Effector CD4-positive, alpha-beta T cell (primary cell): ENCODE results near the gene SULF2. TPM values are rescaled to one million over a fixed set of nuclear protein-coding genes. Genes with fewer than 3 reads are reported as not detected.
"Not testable (repeated sequence)": the region's sequence is repeated elsewhere in the genome, so short reads cannot be mapped to it uniquely, and the experiment has no call there.

Experiments used
- DNase-seq: peaks from one replicate; pipeline ENCODE4 v3.0.0-alpha.2; 2020
- total RNA-seq: gene quantifications from one replicate; lab custom pipeline; 2026; lab: John Stamatoyannopoulos, UW

SULF2 gene
- not detected for total RNA-seq

DNA sequence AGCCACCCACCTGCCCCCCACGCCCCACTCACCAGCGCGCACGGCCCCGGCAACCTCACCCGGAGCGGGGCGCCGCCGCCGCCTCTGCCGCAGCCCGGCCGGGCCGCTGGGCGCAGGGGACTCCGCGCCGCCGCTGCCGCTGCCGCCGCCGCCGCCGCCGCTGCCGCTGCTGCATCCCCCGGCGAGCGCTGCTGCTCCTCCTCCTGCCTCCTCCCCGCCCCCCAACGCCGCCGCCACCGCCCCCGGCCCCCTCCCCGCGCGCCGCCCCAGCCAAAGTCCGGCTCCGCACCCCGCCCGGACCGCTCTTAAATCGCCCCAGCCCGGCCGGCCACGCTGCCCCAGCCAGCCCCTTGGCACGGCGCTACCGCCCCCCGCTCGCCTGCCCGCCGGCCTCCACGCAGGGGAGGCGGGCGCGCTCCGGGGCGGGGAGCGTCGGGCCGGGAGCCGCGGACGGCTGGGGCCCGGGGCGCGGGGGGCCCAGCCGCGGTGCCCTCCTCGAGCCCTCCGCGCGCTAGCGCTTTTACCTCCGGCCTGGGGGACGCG, at the start of gene SULF2:
Gene SULF2 (minus strand): TSS at position 171 of the 543 bp plus-strand sequence. CDS start 28,118 bp downstream, outside the sequence.
- no peak for DNase-seq

DNA sequence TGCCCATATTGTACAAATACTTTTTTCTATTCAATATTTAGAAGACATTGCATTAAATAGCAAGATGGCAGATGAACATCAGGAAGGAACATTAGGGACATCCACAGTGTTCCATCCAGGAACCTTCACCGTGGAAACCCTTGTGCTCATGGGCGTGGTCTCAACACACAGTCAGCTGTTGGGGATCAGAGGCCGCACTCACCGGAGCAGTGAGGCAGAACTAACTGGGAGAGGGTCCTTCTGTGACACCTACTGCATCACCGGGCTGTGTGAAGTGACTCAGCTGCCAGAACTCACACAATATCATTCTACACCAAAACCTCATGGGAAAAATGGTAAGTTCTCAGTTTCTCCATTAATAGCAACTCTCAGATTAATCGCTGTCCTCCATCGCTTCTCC, 46.4 kb upstream of the SULF2 start:
- not testable (repeated sequence) for DNase-seq

DNA sequence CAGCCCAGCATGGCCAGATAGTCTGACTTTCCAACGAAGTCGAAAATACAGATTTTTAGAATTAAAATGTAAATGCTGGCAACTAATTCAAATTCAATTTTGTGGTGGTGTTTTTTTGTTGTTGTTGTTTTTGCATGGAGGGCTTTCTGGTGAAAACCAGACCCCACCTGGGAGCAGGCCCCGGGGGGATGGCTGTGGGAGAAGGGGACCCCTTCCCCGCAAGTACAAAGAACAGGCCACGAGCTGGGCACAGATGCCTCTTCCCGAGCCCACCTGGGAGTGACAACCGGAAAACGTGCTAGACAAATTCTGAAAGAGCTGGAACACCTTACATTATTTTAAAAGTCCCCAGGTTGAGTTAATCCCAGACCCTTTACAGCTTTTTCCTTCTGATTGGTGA, 41.4 kb upstream of the SULF2 start:
- DNase-seq: not testable (repeated sequence)

DNA sequence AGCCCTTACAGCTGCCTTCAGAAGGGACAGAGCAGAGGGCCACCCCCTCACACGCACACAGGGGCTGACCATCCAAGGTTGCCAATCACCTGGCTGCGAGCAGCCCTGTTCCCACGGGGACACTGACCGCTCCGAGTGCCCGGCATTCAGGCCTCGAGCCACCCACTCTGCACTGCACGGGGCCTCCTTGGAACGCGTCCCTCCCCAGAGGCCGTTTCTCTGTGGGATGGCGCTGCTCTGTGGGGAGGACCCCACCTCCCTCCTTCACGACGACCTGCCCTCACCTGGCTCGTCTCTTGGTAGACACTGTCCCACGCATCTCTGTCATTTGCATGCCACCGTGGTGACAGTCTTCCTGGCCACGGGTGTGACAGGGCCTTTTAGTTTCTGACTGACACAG, 40.7 kb upstream of the SULF2 start:
- not testable (repeated sequence) for DNase-seq

DNA sequence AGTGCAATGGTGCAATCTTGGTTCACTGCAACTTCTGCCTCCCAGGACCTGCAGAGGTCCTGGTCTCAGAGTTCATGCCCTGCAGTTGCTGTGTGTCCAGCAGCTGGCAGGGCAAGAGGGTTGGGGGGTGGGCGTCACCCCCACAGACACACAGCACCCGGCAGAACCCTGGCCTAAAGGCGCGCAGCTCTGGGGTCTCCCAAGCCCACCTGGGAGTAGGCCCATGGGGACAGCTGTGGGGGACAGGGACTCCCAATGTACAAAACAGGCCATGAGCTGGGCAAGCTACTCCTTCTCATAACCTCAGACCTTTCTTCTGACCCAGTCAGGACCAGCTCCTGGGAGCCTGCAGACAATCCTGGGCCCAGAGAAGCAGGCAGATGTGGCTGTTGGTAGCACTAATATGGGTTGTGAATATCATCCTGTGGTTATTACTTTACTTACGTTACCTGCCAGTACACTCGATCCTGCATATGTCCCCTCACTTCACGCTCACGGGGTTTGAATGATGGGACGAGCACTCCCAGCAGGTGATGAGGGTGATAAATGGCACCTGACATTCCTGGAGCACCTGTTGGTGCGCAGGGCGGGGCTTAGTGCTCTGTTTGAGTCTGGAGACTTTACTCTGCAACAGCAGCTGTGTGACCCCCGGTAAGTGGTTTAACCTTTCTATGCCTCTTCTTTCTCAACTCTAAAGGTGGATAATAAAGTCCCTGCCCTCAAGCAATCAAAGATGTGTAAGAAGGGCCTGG, 39.9 kb upstream of the SULF2 start:
- DNase-seq: no peak

DNA sequence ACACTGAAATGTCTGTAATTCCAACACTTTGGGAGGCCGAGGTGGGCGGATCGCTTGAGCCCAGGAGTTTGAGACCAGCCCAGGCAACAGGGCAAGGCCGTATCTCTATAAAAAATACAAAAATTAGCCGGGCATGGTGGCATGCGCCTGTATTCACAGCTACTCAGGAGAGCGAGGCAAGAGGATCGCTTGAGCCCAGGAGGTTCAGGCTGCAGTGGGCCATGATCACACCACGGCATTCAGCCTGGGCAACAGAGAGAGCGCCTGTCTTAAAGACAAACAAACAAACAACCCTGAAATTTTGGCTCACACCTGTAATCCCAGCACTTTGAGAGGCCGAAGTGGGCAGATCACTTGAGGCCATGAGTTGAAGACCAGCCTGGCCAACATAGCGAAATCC, 38.7 kb upstream of the SULF2 start:
- DNase-seq: not testable (repeated sequence)

DNA sequence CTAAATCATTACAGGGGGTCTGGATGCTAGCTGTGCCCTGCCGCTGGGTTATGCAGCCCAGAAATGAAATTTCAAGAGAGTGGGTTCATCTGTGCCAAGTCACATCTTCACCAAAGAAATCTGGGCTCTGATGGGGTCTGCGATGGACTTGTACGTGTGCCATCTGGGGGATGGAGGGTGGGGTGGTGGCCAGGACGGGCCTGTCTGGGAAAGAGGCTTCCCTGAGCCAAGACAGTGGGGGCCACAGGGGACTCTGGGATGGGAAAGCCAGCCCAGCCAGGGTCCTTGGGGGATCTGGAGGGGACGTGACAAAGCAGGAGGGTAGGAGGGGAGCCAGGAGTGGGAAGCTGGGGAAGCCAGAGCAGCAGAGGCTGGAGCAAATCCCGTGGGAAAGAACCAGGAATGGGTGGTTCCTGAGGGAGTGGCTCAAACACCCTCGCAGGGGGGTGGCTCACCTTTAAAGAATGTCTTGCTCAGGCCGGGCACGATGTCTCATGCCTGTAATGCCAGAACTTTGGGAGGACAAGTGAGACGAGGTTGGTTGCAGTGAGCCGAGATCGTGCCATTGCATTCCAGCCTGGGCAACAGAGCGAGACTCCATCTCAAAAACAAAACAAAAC, 36.3 kb upstream of the SULF2 start:
- no peak for DNase-seq

DNA sequence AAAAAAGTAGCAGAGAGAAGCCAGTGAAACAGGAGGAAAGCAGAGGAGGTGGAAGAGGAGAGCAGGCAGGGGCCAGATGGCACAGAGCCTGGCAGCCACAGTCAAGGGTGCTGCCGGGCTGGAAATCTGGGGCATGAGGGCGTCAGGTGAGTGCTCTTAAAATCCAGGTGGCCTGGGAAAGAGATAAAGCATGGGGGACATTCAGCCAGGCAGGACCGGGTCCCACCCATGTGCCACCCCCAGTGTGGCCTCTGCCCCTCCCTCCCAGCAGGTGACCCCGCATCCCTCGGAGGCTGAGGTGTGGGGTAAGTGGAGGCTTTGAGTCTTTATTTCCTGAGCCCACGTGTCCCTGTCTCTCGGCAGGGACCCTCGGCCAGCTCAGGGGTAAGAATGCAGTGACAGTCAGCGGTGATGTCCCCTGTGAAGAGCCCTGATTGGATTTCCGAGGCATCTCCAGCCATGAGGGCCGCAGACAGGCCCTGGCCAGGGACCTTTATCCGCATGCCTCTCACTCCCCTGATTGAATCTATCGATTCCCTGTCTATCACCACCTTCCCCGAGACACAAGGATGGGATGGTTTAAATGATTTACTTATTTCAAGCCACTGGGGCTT, 33.8 kb upstream of the SULF2 start:
- no peak for DNase-seq

DNA sequence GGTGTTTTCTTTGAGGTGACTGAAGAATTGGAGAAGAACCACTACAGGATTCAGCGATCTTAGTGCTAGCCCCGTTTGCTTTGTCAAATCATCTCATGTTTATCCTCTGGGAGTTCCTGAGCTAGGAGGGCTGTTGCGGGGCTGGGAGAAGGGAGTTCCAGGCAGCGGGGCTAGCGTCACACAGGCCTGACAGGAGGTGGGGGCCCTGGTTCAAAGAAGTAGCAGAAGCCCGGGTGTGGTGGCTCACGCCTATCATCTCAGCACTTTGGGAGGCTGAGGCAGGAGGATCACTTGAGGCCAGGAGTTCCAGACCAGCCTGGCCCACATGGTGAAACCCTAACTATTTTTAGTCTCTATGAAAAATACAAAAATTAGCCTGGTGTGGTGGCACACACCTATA, 33.2 kb upstream of the SULF2 start:
- DNase-seq: no peak

DNA sequence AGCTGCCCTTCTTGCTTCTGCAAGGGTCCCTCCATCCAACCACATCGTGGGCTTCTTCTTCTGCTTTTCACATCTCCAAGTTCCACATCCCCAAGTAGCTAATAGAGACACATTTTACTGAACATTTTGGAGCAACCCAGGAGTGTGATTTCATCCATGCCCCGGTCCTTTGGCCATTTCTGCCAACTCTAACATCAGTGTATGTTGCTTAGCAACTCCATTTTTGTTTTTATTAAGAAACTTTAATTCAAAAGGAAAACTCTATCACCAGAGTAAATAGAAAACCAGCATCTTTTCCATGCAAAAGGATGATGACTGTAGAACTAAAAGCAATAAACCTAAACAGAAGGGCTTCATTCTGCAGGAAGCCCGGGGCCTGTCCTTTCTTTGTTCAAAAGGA, 32.7 kb upstream of the SULF2 start:
- no peak for DNase-seq

DNA sequence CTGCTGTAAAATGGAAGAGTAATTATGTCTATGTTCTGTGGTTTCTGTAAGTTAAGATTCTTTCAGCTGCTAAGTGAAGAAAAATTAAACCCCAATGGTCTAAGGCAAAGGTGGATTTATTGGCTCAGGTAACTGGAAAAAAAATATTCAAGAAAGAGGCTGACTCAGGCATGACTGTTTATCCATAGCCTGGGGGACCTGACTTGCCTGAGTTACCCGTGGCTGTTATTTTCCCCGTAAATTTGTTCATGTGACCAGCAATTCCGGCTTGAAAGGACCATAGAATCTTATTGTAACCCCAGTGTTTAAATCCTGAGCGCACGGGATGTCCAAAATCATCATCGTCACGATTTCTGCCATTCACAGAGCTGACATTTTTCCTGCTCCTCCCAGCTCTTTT, 32.3 kb upstream of the SULF2 start:
- DNase-seq: no peak

DNA sequence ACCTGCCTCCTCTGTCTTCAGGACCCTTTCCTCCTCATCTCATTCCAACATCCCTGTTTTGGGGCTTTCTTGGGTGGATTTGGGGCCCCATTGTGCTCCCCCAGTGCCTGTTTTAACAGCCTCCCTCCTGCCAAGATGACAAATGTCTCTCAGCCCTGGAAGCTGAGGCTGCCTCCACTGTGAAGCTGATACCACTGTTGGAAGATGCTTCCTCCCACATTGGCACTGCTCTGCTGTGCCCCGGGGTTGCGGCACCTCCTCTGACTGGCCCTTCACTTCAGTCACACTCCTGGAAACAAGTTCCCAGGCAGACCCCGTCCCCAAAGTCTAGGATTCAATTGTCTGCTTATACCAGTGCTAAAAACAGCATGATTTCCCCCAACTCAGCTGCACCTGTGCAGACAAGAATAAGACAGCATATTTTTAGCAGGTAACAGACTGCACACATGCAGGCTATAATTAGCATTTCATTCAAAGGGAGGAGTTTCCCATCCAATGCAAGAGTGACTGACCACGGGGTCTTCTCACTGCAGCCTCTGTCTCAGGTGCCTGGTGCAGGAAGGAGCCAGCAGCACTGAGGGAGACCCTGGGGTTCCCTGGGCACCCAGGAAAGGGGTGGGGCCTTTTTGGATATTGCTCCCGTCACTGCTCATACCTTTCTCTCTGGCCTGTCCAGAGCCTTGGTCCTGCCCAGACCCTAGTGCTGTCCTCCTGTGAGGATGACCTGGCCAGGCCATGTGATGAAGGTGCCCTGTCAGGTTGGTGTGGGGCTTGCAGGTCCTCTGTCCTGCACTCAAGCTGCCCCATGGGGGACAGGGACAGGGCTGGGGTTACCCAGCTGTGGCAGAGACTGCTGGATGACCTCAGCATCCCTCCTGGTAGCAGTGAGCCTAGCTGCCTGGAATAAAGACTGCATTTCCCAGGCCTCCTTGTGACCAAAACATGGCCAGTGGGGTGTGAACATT, 31.5 kb upstream of the SULF2 start:
- DNase-seq: no peak

DNA sequence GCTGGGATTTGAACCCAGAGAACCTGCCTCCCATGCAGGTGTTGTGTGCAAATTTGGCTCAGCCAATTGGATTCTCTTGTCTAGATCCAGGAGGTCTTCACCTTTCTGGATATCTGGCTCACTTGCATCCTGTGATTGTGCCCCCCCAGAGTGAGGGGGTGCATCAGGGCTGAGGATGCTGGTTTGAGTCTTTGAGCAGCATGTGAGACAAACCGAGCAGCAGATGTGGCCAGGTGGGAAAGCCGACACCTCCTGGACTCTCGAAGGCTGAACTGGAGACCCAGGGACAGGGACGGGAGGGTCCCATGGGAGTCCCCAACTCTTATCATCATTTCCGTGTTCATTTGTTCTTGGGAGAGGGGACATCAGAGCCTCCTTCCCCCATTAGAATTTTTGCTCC, 30.6 kb upstream of the SULF2 start:
- no peak for DNase-seq

DNA sequence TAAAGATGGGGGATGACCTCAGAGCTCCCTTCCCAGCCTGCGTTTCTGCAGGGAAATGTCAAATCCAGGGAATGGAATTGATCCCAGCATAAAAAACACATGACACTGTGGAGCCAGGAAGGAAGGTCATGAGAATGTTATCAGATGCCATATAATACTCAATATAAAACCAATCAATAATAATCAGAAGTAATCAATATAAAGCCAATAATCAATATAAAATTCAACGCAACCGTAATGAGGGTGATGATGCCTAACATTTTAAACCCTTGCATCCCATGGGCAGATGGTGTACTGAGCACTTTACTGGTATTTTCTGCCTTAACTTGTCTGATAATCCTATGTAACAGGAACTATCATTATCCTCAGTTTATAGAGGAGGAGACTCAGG, 30.1 kb upstream of the SULF2 start:
- DNase-seq: no peak

DNA sequence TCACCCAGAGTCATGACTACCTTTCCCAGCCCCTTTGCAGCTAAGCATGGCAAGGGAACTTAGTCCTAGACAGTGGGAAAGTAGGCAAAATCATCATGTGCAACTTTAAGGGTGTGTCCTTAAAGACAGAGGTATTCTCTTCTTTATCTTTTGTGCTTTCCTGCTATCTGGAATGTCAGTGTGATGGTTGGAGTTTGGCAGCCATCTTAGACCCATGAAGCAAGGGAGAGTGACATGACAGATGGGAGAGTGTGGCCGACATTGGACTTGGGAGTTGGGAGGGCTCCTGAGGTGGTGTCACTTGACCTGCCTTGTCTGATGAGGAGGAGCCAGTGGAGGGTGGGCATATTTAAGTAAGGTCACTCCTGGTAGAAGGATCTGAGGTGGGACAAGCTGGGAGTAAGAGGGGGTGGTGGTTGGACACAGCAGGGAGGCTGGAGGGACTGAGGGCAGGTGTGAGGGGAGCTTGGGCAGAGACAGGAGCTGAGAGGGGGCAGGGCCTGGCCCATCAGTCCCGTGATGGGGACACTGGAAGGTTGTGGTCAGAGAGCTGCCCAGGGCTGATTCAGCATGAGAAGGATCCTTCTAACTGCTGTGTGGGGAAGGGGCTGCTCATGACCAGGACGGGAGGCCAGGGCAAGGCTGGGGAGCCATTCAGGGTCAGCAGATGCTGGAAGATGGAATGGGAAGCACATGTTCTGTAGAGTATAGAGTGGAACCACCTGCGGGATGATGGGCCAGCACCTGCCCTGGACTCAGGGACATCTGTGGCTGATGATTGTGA, 29.5 kb upstream of the SULF2 start:
- DNase-seq: no peak

DNA sequence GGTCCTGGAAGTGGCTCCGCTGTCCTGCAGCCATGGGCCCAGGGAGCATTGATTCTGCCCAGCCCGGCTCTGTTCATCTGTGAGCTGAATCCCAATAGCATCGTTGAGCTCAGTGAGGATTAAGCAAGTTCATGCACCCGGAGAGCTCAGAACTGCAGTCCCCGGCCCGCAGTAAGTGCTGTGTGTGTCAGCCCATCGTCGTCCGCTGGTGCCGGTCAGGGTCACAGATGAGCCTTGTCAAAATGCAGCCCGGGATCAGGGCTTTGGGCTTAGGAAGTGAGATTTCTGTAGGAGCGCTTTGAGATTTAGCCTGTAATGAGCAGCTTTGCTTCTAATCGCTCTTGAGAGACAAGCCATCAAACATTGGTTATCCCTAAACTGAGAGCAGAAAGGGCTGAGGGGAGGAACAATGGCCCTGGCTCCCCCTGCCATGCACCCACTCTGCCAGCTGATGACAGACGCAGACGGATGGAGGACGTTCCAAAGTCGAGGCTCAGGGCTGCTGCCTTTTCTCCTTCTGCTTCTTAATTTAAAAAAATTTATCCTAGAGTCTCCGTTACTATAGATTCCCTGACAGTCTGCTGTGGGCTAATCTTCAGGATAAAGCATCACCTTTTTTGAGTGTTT, 25.6 kb upstream of the SULF2 start:
- no peak for DNase-seq

DNA sequence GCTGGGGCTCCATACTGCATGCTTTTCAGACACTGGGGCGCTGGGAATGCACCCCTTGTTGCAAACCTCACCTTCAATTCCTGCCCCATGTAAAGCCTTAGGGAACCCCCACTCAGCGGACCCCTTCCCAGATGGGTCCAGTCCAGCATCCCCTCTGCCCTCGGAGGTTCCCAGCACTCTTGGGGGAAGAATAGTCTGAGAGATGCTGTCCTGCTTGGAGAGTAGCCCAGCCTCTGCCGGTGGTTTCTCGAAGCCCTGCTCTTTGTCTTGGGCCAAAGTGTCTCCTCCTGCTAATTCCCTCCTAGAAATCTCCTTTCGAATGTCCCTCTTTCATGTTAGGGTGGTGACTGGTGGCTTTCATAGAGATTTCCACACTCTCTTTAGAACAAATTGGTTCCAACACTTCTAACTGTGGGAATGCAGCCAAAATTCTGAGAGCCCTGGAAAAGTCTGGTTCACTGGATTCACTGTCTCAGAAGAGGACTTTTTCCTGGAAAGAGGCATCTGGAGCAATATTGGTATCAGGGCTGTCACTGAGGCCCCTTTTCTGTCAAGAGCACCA, 24.9 kb upstream of the SULF2 start:
- DNase-seq: no peak

DNA sequence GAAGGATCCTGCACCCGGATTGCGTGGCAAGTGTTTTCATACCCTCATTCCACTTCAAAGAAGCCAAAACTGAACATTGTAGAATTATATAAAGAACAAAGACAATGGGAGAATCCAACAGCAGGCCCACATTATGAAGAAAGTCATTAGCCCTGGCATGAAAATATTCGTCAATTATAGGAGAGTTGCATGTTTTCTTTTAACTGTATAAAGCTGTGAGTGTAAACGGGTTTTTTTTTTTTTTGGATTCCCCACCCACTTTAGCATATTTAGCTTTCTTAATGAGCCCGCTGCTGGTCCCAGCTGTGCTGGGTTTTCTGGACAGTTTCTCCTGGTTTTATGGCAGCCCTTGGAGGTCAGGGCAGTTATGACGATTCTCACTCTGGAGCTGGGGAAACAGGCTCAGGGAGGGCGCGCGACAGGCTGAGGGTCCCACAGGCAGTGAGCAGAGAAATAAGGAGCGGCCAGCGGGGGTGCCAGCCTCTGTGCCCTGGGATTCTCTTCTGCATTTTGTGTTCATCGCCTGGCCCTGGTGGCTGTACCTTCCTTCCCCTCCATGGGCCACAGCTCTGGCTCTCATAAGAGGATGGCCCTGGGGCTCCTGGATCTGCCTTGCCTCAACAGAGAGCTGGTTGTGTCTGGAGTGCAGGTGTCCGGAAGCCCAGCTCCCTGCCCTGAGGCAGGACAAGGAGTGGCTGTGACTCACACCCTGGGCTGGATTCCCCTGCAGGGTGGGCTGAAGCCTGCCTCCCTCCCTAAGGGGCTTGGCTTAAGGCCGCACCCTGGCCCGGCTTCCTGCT, 24.1 kb upstream of the SULF2 start:
- no peak for DNase-seq

DNA sequence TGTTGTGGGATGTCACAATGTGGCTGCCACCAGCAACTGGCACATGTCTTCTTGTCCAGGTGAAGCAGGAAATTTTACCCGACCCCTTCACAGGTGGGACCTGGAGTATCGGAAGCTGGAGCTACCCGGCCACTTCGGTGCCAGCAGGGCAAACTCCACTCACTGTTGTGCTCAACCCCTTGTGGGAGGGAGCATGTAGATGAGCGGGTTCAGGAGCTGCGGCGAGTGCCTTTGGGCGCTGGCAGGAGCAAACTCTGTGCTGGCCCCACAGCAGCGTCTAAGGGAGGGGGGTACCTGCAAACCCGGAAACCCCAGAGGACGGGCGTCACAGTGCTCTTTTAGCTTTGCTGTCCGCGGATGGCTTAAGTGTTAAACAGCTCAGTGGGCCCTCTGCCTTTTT, 20.7 kb upstream of the SULF2 start:
- DNase-seq: no peak

DNA sequence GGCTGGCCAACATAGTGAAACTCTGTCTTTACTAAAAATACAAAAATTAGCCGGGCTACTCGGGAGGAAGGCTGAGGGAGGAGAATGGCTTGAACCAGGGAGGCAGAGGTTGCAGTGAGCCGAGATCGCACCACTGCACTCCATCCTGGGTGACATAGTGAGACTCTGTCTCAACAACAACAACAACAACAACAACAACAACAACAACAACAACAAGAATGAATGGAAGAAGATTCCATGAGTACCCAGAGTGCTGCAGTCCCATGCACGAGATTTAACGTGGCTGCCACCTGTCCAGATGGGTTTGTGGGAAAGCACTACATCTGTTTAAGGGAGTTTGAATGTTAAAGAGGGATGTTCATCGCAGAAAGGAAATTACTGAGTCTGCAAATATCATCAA, 19.7 kb upstream of the SULF2 start:
- not testable (repeated sequence) for DNase-seq
